Hepatocyte (in vitro differentiated cells): ENCODE measurements around the gene ADGRD1.

ENCODE experiments used
- CTCF ChIP-seq: fragments of 200-600 bp; sonication (generic); IDR thresholded peaks from 2 replicates; pipeline ENCODE4 v1.5.1; 2016; ENCODE audit warnings: antibody characterized with exemption, mild to moderate bottlenecking; ENCODE audit not compliant: poor library complexity
- EZH2 ChIP-seq: fragments of 200-600 bp; sonication (generic); IDR thresholded peaks from 2 replicates; pipeline ENCODE4 v1.6.1; 2016; ENCODE audit warnings: antibody characterized with exemption, mild to moderate bottlenecking, borderline replicate concordance
- EZH2phosphoT487 ChIP-seq: fragments of 200-600 bp; sonication (generic); IDR thresholded peaks from one replicate; pipeline ENCODE4 v1.6.1; 2018; ENCODE audit warnings: antibody characterized with exemption, mild to moderate bottlenecking, low read depth, moderate library complexity; ENCODE audit not compliant: unreplicated experiment, severe bottlenecking

GRCh38 chr12:131045705-131046460 is 92.2 kb downstream of the ADGRD1 start:
- TF ChIP-seq CTCF (no peak), EZH2phosphoT487 (no peak), EZH2 (no peak)
